GM21390 (cell line): Measurements from ENCODE around the gene IDI1.

Experiments
- ATAC-seq: cut with Tn5 transposase; IDR thresholded peaks from one replicate; pipeline ENCODE4 v1.9.1; 2021; ENCODE audit not compliant: unreplicated experiment

Gene IDI1

GRCh38 chr10:996031-996430 lies 52.9 kb downstream of the IDI1 start:
- no peak for ATAC-seq

- no peak for ATAC-seq
Observed at GRCh38 chr10:995559-995926, 53.4 kb downstream of the IDI1 start.

- no peak for ATAC-seq
Observed at GRCh38 chr10:994836-995558, 53.9 kb downstream of the IDI1 start.

GRCh38 chr10:992871-993270 lies 56.0 kb downstream of the IDI1 start:
- ATAC-seq, result no peak

GRCh38 chr10:992467-992866 lies 56.5 kb downstream of the IDI1 start:
- no peak for ATAC-seq

GRCh38 chr10:990808-991207 lies 58.1 kb downstream of the IDI1 start:
- ATAC-seq, result no peak
